Glomerular visceral epithelial cell (primary cell): Measurements from ENCODE around the gene HRH3.

Experiments used
- DNase-seq: peaks from one replicate; pipeline ENCODE4 v3.0.0-alpha.2; 2016; ENCODE audit errors: extremely low spot score

HRH3 gene

GRCh38 chr20:62197801-62198200 lies 22.3 kb downstream of the HRH3 start:
- no peak for DNase-seq

GRCh38 chr20:62197311-62197710 lies 22.8 kb downstream of the HRH3 start:
- no peak for DNase-seq

GRCh38 chr20:62196286-62196685 lies 23.8 kb downstream of the HRH3 start:
- no peak for DNase-seq

GRCh38 chr20:62195736-62196135 lies 24.3 kb downstream of the HRH3 start:
- DNase-seq = no peak

GRCh38 chr20:62195075-62195405 lies 25.0 kb downstream of the HRH3 start:
- DNase-seq = no peak

- DNase-seq = no peak
Measured at GRCh38 chr20:62193079-62194025, 26.7 kb downstream of the HRH3 start.

- no peak for DNase-seq
Measured at GRCh38 chr20:62192635-62193034, 27.4 kb downstream of the HRH3 start.

GRCh38 chr20:62191781-62192559 lies 28.1 kb downstream of the HRH3 start:
- DNase-seq = no peak

GRCh38 chr20:62190639-62191411 lies 29.3 kb downstream of the HRH3 start:
- DNase-seq = no peak

- no peak for DNase-seq
Measured at GRCh38 chr20:62186887-62187866, 32.9 kb downstream of the HRH3 start.

- no peak for DNase-seq
Measured at GRCh38 chr20:62186096-62186426, 34.0 kb downstream of the HRH3 start.

- DNase-seq = no peak
Measured at GRCh38 chr20:62183426-62184142, 36.5 kb downstream of the HRH3 start.

- DNase-seq = peak; percentile 97
Measured at GRCh38 chr20:62182469-62183425, 37.3 kb downstream of the HRH3 start, which contains the start of gene MTG2. Gene MTG2 (plus strand): TSS chr20:62183028. CDS start chr20:62193421, 10,393 bp downstream.

- DNase-seq = no peak
Measured at GRCh38 chr20:62181808-62182207, 38.3 kb downstream of the HRH3 start.

GRCh38 chr20:62179162-62179504 lies 40.9 kb downstream of the HRH3 start:
- DNase-seq = no peak

GRCh38 chr20:62178316-62179161 lies 41.5 kb downstream of the HRH3 start:
- DNase-seq = no peak

GRCh38 chr20:62177307-62177706 lies 42.8 kb downstream of the HRH3 start:
- no peak for DNase-seq

GRCh38 chr20:62176866-62177265 lies 43.2 kb downstream of the HRH3 start:
- DNase-seq = no peak
